ENCODE measurements around the gene C2CD3. TPM values are rescaled to one million over a fixed set of nuclear protein-coding genes. Genes with fewer than 3 reads are reported as not detected.

Gene C2CD3
- total and polyA plus RNA-seq, 9 of the 15 experiments (the other 6 are each of a cell fraction or from before 2014, with no cell fraction given), result 4.4 to 20.2 (median 15.4) TPM

DNA sequence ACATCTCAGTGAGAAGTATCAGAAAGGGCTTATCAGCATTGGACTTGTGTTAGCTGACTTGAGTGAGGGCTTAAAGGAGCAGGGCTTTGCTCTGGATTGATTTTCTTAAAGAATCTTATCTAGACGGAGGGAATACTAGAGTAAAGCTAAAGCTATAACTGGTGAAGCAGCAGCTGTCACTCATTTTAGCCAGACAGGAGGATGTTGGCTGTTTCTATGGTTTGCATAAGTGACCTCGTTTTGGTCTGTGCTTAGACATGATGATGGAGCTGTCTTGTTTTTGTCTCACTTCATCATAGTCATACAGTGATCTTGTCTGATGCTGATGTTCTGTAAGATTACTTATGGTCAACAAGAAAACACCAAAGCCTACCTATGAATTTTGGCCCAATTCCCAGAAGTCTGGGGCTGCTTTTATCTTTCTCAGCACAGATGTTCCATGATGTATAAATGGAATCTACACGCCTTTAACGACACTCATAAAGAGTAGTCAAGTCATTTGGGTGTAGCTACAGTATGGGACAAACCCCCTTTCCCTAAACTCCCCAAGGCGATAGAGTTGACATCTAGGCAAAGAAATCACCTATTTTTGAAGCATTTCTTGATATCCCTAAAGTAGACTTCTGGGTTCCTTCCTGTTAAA, 84.4 kb downstream of the C2CD3 start (continued):
- TF ChIP-seq, protein P1, sequence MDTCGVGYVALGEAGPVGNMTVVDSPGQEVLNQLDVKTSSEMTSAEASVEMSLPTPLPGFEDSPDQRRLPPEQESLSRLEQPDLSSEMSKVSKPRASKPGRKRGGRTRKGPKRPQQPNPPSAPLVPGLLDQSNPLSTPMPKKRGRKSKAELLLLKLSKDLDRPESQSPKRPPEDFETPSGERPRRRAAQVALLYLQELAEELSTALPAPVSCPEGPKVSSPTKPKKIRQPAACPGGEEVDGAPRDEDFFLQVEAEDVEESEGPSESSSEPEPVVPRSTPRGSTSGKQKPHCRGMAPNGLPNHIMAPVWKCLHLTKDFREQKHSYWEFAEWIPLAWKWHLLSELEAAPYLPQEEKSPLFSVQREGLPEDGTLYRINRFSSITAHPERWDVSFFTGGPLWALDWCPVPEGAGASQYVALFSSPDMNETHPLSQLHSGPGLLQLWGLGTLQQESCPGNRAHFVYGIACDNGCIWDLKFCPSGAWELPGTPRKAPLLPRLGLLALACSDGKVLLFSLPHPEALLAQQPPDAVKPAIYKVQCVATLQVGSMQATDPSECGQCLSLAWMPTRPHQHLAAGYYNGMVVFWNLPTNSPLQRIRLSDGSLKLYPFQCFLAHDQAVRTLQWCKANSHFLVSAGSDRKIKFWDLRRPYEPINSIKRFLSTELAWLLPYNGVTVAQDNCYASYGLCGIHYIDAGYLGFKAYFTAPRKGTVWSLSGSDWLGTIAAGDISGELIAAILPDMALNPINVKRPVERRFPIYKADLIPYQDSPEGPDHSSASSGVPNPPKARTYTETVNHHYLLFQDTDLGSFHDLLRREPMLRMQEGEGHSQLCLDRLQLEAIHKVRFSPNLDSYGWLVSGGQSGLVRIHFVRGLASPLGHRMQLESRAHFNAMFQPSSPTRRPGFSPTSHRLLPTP (IDR thresholded peaks at IDR 0.05; ENCODE audit: borderline replicate concordance, extremely low read depth, insufficient read length), result no peak
- TF ChIP-seq SMAD1 (IDR thresholded peaks at IDR 0.05; ENCODE audit: low read depth, low read length, partially characterized antibody) (peak; percentile 79), DMBX1 (CRISPR knock-in tag; IDR thresholded peaks at IDR 0.05; ENCODE audit: borderline replicate concordance) (0 out of 2 replicates have a peak, but pooled peaks have one; percentile 27), ZNF175 (CRISPR knock-in tag; IDR thresholded peaks at IDR 0.05; ENCODE audit: low read depth) (no peak), TAF1 (IDR thresholded peaks at IDR 0.05; ENCODE audit: control insufficient read depth, extremely low read depth, insufficient read depth, low read length, severe bottlenecking) (no peak), SNRNP70 (optimal IDR thresholded peaks at IDR 0.05; ENCODE audit: low read depth, low read length) (no peak), HNRNPL (IDR thresholded peaks at IDR 0.05; ENCODE audit: low read depth, low read length) (no peak), RFX1 (IDR thresholded peaks at IDR 0.05) (peak; percentile 25; the same call in 1 of the 2 replicates), TAF15 (IDR thresholded peaks at IDR 0.05; ENCODE audit: low read depth, low read length) (no peak), ADNP (tag; IDR thresholded peaks at IDR 0.05) (no peak), ZNF830 (CRISPR knock-in tag; IDR thresholded peaks at IDR 0.05) (no peak), PYGO2 (tag; IDR thresholded peaks at IDR 0.05) (peak; percentile 52; the same call in 1 of the 2 replicates)
- TF ChIP-seq, protein P2, sequence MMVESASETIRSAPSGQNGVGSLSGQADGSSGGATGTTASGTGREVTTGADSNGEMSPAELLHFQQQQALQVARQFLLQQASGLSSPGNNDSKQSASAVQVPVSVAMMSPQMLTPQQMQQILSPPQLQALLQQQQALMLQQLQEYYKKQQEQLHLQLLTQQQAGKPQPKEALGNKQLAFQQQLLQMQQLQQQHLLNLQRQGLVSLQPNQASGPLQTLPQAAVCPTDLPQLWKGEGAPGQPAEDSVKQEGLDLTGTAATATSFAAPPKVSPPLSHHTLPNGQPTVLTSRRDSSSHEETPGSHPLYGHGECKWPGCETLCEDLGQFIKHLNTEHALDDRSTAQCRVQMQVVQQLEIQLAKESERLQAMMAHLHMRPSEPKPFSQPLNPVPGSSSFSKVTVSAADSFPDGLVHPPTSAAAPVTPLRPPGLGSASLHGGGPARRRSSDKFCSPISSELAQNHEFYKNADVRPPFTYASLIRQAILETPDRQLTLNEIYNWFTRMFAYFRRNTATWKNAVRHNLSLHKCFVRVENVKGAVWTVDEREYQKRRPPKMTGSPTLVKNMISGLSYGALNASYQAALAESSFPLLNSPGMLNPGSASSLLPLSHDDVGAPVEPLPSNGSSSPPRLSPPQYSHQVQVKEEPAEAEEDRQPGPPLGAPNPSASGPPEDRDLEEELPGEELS (CRISPR knock-in tag; IDR thresholded peaks at IDR 0.05; ENCODE audit: borderline replicate concordance), result no peak
- TF ChIP-seq, protein P3, sequence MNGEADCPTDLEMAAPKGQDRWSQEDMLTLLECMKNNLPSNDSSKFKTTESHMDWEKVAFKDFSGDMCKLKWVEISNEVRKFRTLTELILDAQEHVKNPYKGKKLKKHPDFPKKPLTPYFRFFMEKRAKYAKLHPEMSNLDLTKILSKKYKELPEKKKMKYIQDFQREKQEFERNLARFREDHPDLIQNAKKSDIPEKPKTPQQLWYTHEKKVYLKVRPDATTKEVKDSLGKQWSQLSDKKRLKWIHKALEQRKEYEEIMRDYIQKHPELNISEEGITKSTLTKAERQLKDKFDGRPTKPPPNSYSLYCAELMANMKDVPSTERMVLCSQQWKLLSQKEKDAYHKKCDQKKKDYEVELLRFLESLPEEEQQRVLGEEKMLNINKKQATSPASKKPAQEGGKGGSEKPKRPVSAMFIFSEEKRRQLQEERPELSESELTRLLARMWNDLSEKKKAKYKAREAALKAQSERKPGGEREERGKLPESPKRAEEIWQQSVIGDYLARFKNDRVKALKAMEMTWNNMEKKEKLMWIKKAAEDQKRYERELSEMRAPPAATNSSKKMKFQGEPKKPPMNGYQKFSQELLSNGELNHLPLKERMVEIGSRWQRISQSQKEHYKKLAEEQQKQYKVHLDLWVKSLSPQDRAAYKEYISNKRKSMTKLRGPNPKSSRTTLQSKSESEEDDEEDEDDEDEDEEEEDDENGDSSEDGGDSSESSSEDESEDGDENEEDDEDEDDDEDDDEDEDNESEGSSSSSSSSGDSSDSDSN (IDR thresholded peaks at IDR 0.05; ENCODE audit: borderline replicate concordance in 1 of 2, low read depth in 2 of 2, low read length in 2 of 2), result no peak
- TF ChIP-seq, protein P4, sequence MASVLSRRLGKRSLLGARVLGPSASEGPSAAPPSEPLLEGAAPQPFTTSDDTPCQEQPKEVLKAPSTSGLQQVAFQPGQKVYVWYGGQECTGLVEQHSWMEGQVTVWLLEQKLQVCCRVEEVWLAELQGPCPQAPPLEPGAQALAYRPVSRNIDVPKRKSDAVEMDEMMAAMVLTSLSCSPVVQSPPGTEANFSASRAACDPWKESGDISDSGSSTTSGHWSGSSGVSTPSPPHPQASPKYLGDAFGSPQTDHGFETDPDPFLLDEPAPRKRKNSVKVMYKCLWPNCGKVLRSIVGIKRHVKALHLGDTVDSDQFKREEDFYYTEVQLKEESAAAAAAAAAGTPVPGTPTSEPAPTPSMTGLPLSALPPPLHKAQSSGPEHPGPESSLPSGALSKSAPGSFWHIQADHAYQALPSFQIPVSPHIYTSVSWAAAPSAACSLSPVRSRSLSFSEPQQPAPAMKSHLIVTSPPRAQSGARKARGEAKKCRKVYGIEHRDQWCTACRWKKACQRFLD (CRISPR knock-in tag; IDR thresholded peaks at IDR 0.05), result peak; percentile 41; the same call in 1 of the 2 replicates
- TF ChIP-seq, protein P5, sequence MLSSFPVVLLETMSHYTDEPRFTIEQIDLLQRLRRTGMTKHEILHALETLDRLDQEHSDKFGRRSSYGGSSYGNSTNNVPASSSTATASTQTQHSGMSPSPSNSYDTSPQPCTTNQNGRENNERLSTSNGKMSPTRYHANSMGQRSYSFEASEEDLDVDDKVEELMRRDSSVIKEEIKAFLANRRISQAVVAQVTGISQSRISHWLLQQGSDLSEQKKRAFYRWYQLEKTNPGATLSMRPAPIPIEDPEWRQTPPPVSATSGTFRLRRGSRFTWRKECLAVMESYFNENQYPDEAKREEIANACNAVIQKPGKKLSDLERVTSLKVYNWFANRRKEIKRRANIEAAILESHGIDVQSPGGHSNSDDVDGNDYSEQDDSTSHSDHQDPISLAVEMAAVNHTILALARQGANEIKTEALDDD (IDR thresholded peaks at IDR 0.05), result peak; percentile 90
